Mucosa of descending colon (tissue), 3 donors: ENCODE measurements around the gene SLC9A3. TPM values are rescaled to one million over a fixed set of nuclear protein-coding genes. Genes with fewer than 3 reads are reported as not detected.

Source experiments
- ATAC-seq: fragments of 200-7000 bp; cut with Tn5 transposase; one replicate; pipeline ENCODE4 v1.9.1; 2020; ENCODE audit warnings: mild to moderate bottlenecking, moderate library complexity
- DNase-seq, 3 donors: peaks; one replicate each; pipeline ENCODE4 v3.0.0-alpha.2; 2020
- H3K36me3 ChIP-seq: fragments of 200-600 bp; one replicate; pipeline ENCODE4 v1.8.0; 2021; ENCODE audit warnings: low read depth, mild to moderate bottlenecking
- H3K4me1 ChIP-seq: fragments of 200-600 bp; one replicate; pipeline ENCODE4 v1.8.0; 2021; ENCODE audit warnings: low read depth, mild to moderate bottlenecking
- H3K4me3 ChIP-seq: fragments of 200-600 bp; one replicate; pipeline ENCODE4 v1.8.0; 2021; ENCODE audit warnings: mild to moderate bottlenecking
- H3K9me3 ChIP-seq: fragments of 200-600 bp; one replicate; pipeline ENCODE4 v1.8.0; 2021; ENCODE audit warnings: mild to moderate bottlenecking
- intact Hi-C, 2 donors: fragments of 100-400 bp; cut with DNase I in 1 of 2; cut with micrococcal nuclease in 1 of 2; formaldehyde crosslinking; loops; one replicate each; pipeline versions ENCODE4 v1.11.0 to v1.11.1; 2022; cut with DNase I, micrococcal nuclease
- total RNA-seq, 3 donors: library from RNA; stranded (reverse); fragmentation: NEBNext Ultra II Directional in 2 of 3; extraction: Animal tissue kit (Norgen Biotek cat#: 25700) in 2 of 3; gene quantifications; one replicate each; pipeline versions ENCODE4 v1.2.1 to v1.2.4, GENCODE V29; 2021 to 2023
- TF ChIP-seq, protein P1 (sequence below): fragments of 200-600 bp; IDR thresholded peaks from one replicate; pipeline ENCODE4 v1.8.0; 2022; ENCODE audit warnings: antibody characterized with exemption, mild to moderate bottlenecking
- donor health status: DM: no; HTN: no; CAD: no; lungs with moderate emphysema.
- donor health status: DM: no; HTN: no; CAD: no.
- donor health status: DM: no; HTN: yes; CAD: no.

Gene SLC9A3
- total RNA-seq, 3 donors from 2014 or later = 29.2 to 272 (median 77.7) TPM

DNA sequence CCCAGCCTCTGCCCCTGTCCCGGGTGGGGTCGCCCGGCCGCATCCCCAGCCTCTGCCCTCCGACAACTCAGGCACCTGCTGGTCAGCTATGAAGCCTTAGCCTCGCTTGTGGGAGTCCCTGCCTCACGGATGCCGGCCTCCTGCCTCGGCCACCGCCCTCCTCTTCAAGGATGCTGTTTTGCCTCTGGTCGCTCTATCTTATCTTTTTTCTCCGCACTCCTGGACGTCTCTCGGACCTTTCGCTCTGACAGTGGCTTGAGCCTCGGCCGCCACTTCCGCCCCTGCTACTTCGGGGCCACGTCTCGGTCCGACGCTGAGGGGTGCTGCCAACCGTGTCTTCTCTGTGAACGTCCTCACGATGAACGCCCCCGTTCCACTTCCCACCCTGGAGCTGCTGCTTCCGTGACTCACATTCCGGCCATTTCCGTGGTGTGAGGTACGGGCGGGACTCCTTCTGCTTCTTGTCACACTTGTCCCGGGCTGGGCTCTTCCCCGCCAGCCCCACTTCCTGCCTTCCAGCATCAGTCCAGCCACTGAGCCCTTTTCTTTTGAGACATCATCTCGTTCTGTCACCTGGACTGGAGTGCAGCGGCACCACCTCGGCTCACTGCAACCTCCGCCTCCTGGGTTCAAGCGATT lies 26.3 kb downstream of the SLC9A3 start:
- Histone ChIP-seq H3K4me3 (no peak overlapping the region), H3K36me3 (no peaks in the 10 kb centered on the region), H3K9me3 (no peaks in the 10 kb centered on the region), H3K4me1 (peaks cover 3% of the 10 kb centered on the region)
- intact Hi-C loops = no loop called here
- TF ChIP-seq, protein P1, sequence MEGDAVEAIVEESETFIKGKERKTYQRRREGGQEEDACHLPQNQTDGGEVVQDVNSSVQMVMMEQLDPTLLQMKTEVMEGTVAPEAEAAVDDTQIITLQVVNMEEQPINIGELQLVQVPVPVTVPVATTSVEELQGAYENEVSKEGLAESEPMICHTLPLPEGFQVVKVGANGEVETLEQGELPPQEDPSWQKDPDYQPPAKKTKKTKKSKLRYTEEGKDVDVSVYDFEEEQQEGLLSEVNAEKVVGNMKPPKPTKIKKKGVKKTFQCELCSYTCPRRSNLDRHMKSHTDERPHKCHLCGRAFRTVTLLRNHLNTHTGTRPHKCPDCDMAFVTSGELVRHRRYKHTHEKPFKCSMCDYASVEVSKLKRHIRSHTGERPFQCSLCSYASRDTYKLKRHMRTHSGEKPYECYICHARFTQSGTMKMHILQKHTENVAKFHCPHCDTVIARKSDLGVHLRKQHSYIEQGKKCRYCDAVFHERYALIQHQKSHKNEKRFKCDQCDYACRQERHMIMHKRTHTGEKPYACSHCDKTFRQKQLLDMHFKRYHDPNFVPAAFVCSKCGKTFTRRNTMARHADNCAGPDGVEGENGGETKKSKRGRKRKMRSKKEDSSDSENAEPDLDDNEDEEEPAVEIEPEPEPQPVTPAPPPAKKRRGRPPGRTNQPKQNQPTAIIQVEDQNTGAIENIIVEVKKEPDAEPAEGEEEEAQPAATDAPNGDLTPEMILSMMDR = no peak
- DNase-seq (no peak), ATAC-seq (no peak)

DNA sequence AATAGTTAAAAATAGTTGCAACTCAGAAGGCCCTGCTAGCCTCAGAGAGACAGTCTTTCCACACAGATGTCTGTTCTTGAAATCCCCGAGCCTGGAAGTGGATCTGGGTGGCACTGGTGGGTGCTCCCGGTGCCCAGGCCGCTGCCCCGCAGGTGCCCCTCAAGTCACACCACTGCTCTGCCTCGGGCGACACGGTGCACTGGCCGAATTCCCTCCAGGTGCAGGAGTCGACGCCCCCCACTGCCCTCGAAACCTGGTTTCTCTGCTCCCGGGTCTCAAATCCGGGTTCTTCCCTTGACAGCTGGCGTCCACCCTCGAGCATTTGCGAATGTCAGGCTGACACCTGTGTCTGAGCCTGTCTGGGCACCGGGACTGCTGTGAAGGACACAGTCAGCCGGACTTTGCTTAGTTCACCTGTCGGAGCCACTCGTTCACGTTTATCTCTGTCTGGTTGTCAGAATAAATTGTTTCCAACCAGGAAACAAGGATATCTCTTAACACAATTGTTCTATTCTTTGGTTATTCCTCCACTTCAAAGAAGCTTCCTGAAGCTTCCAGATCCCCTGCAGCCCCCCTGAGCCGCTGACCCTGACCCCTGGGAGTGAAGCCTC lies 27.1 kb downstream of the SLC9A3 start:
- DNase-seq = no peak
- no peak for ATAC-seq
- Histone ChIP-seq H3K36me3 (no peaks in the 10 kb centered on the region), H3K4me3 (no peak overlapping the region), H3K4me1 (peaks cover 3% of the 10 kb centered on the region), H3K9me3 (no peaks in the 10 kb centered on the region)
- intact Hi-C loops = no loop called here
- TF ChIP-seq, protein P1 = no peak

GRCh38 chr5:496028-496427 lies 28.2 kb downstream of the SLC9A3 start:
- intact Hi-C loops = no loop called here

DNA sequence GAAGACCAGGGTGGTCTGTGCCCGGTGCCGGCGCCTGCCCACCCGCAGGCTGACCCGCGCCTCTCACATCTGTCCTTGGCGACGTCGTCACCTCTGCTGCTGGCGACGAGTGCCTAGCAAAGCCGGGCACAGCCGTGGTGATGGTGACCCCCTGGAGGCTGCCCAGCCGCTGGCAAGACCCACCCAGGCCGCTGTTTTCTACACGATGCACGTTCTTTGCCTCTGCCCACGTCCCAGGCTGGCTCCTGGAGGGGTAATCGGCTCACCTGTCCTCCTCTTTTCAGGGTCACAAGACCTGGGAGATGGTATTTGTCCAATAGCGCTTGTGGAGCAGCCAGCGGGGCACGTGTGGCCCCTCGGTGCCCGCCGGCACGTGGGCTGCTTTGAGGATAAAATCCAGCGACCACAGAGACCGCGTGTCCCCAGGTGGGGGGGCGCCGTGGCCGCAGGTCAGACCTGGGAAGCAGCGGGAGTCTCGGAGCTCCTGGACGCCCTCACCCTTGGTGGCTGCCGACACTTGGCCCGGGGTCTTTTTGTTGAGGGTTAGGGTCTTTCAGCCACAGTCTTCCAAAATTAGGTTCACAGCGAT lies 29.5 kb downstream of the SLC9A3 start:
- ATAC-seq (no peak), DNase-seq (no peak)
- Histone ChIP-seq H3K9me3 (no peaks in the 10 kb centered on the region), H3K36me3 (no peaks in the 10 kb centered on the region), H3K4me1 (peaks cover 3% of the 10 kb centered on the region), H3K4me3 (no peak overlapping the region)
- intact Hi-C loops = no loop called here
- TF ChIP-seq, protein P1 = no peak

More at GRCh38 chr5:496028-496427, 28.2 kb downstream of the SLC9A3 start:
- Histone ChIP-seq H3K4me3 (no peak overlapping the region), H3K36me3 (no peaks in the 10 kb centered on the region), H3K4me1 (peaks cover 3% of the 10 kb centered on the region), H3K9me3 (no peaks in the 10 kb centered on the region)
- DNase-seq (no peak), ATAC-seq (peak; percentile 9)
- TF ChIP-seq, protein P1 = no peak

- Histone ChIP-seq H3K4me1 (peaks cover 3% of the 10 kb centered on the region), H3K4me3 (no peak overlapping the region), H3K9me3 (no peaks in the 10 kb centered on the region), H3K36me3 (no peaks in the 10 kb centered on the region)
- TF ChIP-seq, protein P1 = no peak
- intact Hi-C loops = no loop called here
- DNase-seq (no peak), ATAC-seq (no peak)
Measured at GRCh38 chr5:493758-494157, 30.5 kb downstream of the SLC9A3 start.
